OCI-LY3 (cell line): ENCODE data around the gene NRDC.

Source experiments
- CTCF ChIP-seq: fragments of 200-600, 300-600 bp; sonication (generic); IDR thresholded peaks from 2 replicates; pipeline ENCODE4 v1.5.1; 2014; ENCODE audit warnings: antibody characterized with exemption, low read length, low read depth
- EZH2phosphoT487 ChIP-seq: fragments of 200-600 bp; shearing (Covaris generic); IDR thresholded peaks from 2 replicates; pipeline ENCODE4 v1.6.1; 2018; ENCODE audit warnings: antibody characterized with exemption, mixed run types, low read depth

- no peak for TF ChIP-seq CTCF
- no peak for TF ChIP-seq EZH2phosphoT487
Measured at GRCh38 chr1:51855624-51856023, 22.9 kb downstream of the NRDC start.
